ENCODE data around the gene IFNL4. TPM values are rescaled to one million over a fixed set of nuclear protein-coding genes. Genes with fewer than 3 reads are reported as not detected.

IFNL4 gene
- total and polyA plus RNA-seq, 4 donors = not detected

GRCh38 chr19:39264306-39265290, 15.9 kb upstream of the IFNL4 start:
- Histone ChIP-seq H3K27ac (ENCODE audit: low read depth in 1 of 2, low read length in 2 of 2) (no peak overlapping the region), H3K9ac (ENCODE audit: low read depth in 1 of 2, low read length in 2 of 2) (no peak overlapping the region), H3K4me3 (ENCODE audit: low read depth in 1 of 3, low read length in 3 of 3) (no peak overlapping the region), H3K9me3 (ENCODE audit: control insufficient read depth in 4 of 4, low read length in 3 of 4) (no peaks in the 10 kb centered on the region), H3K36me3 (ENCODE audit: control insufficient read depth in 4 of 4, insufficient read depth in 3 of 4, low read depth in 1 of 4, low read length in 3 of 4) (no peaks in the 10 kb centered on the region), H3K27me3 (ENCODE audit: control insufficient read depth in 4 of 4, insufficient read depth in 4 of 4, low read length in 3 of 4) (no peaks in the 10 kb centered on the region), H3K4me1 (ENCODE audit: control insufficient read depth in 4 of 4, insufficient read depth in 4 of 4, low read length in 3 of 4) (peaks cover 5 to 19% (median 15%) of the 10 kb centered on the region in 4 donors)
- 12% methylated on average over 102 of the region's 102 CpGs for WGBS
- DNase-seq (ENCODE audit: low spot score) = no peak
- TF ChIP-seq JUND (IDR thresholded peaks at IDR 0.05) (no peak), GABPA (IDR thresholded peaks at IDR 0.05 in 1 of 2, conservative IDR thresholded peaks at IDR 0.05 in 1 of 2) (no peak), TAF1 (conservative IDR thresholded peaks at IDR 0.05) (no peak), HNF4A (conservative IDR thresholded peaks at IDR 0.05) (no peak), RAD21 (IDR thresholded peaks at IDR 0.05) (no peak), FOXA2 (IDR thresholded peaks at IDR 0.05) (no peak), RXRA (IDR thresholded peaks at IDR 0.05) (no peak), NR2F2 (IDR thresholded peaks at IDR 0.05) (no peak), CTCF (IDR thresholded peaks at IDR 0.05; ENCODE audit: low read depth, low read length, missing input control) (no peak), REST (IDR thresholded peaks at IDR 0.05) (no peak), EGR1 (IDR thresholded peaks at IDR 0.05; ENCODE audit: low read depth in 2 of 2) (no peak), SP1 (IDR thresholded peaks at IDR 0.05) (no peak), HNF4G (IDR thresholded peaks at IDR 0.05) (no peak), YY1 (IDR thresholded peaks at IDR 0.05) (no peak), FOXA1 (IDR thresholded peaks at IDR 0.05) (no peak)
- TF ChIP-seq, protein P1, sequence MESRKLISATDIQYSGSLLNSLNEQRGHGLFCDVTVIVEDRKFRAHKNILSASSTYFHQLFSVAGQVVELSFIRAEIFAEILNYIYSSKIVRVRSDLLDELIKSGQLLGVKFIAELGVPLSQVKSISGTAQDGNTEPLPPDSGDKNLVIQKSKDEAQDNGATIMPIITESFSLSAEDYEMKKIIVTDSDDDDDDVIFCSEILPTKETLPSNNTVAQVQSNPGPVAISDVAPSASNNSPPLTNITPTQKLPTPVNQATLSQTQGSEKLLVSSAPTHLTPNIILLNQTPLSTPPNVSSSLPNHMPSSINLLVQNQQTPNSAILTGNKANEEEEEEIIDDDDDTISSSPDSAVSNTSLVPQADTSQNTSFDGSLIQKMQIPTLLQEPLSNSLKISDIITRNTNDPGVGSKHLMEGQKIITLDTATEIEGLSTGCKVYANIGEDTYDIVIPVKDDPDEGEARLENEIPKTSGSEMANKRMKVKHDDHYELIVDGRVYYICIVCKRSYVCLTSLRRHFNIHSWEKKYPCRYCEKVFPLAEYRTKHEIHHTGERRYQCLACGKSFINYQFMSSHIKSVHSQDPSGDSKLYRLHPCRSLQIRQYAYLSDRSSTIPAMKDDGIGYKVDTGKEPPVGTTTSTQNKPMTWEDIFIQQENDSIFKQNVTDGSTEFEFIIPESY (IDR thresholded peaks at IDR 0.05) = no peak
- TF ChIP-seq, protein P2, sequence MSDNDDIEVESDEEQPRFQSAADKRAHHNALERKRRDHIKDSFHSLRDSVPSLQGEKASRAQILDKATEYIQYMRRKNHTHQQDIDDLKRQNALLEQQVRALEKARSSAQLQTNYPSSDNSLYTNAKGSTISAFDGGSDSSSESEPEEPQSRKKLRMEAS (IDR thresholded peaks at IDR 0.05) = no peak
- TF ChIP-seq, protein P3, sequence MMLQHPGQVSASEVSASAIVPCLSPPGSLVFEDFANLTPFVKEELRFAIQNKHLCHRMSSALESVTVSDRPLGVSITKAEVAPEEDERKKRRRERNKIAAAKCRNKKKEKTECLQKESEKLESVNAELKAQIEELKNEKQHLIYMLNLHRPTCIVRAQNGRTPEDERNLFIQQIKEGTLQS (IDR thresholded peaks at IDR 0.05) = no peak

Data from liver (tissue), 9 donors.